Effector memory CD8-positive, alpha-beta T cell (primary cell): ENCODE measurements around the gene BASP1.
"Not testable (repeated sequence)": the region's sequence is repeated elsewhere in the genome, so short reads cannot be mapped to it uniquely, and the experiment has no call there.

Experiments used
- ATAC-seq: fragments of 150-1000 bp; cut with Tn5 transposase; replicated peaks from 2 replicates; pipeline ENCODE4 v1.10.0; 2021; ENCODE audit warnings: mild to moderate bottlenecking, moderate library complexity
- DNase-seq, 3 experiments: peaks; one replicate each; pipeline ENCODE4 v3.0.0; 2021
- H3K27ac Mint-ChIP-seq, 2 donors: one replicate each; pipeline ENCODE4 v1.8.0; 2022; ENCODE audit warnings: mild to moderate bottlenecking in 2 of 2, mixed read lengths in 2 of 2, moderate library complexity in 2 of 2
- H3K27me3 Mint-ChIP-seq, 2 donors: one replicate each; pipeline ENCODE4 v1.8.0; 2022; ENCODE audit warnings: mixed read lengths in 2 of 2
- H3K36me3 Mint-ChIP-seq: one replicate; pipeline ENCODE4 v1.8.0; 2022; ENCODE audit warnings: mild to moderate bottlenecking, moderate library complexity, mixed read lengths; ENCODE audit not compliant: insufficient read depth
- H3K4me1 Mint-ChIP-seq, 2 donors: one replicate each; pipeline ENCODE4 v1.8.0; 2022; ENCODE audit warnings: low read depth in 2 of 2, mixed read lengths in 2 of 2
- H3K4me3 Mint-ChIP-seq, 2 donors: one replicate each; pipeline ENCODE4 v1.8.0; 2022; ENCODE audit warnings: mild to moderate bottlenecking in 2 of 2, mixed read lengths in 2 of 2, moderate library complexity in 2 of 2
- H3K9me3 Mint-ChIP-seq, 2 donors: one replicate each; pipeline ENCODE4 v1.8.0; 2022; ENCODE audit warnings: mixed read lengths in 2 of 2

Gene BASP1

DNA sequence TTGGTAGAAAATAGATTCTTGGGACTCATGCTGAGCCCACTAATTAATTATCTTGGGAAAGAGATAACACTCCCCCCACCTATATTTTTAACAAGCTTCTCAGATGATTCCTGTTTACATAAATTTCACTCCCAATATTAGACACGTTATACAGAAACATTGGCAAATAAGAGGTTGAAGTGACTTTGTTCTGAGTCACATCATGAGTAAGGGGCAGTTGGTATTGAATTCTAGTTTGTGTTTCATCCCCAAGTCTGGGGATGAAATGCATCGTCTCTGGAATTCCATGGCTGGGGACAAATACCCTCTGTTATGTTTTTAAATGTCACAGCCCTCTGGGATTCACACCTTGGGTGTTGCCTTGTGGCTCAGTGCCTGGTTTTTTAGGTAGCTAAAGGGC, 41.0 kb downstream of the BASP1 start:
- Mint-ChIP-seq H3K9me3 (peaks cover 11 to 15% of the 10 kb centered on the region in 2 donors), H3K27me3 (no peaks in the 10 kb centered on the region), H3K4me3 (no peak overlapping the region), H3K27ac (no peak overlapping the region), H3K36me3 (peaks cover 3% of the 10 kb centered on the region), H3K4me1 (no peaks in the 10 kb centered on the region)
- ATAC-seq (no peak), DNase-seq (no peak)

DNA sequence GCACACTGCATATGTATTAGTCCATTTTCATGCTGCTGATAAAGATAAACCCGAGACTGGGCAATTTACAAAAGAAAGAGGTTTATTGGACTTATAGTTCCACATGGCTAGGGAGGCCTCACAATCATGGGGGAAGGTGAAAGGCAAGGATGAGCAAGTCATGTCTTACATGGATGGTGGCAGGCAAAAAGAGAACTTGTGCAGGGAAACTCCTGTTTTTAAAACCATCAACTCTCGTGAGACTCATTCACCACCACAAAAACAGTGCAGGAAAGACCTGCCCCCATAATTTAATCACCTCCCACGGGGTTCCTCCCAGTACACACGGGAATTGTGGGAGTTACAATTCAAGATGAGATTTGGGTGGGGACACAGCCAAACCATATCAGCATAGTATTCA, 41.6 kb downstream of the BASP1 start:
- not testable (repeated sequence) for DNase-seq, H3K27me3 Mint-ChIP-seq, H3K4me1 Mint-ChIP-seq, H3K4me3 Mint-ChIP-seq, H3K27ac Mint-ChIP-seq, ATAC-seq, H3K36me3 Mint-ChIP-seq
- peaks cover 11 to 15% of the 10 kb centered on the region in 2 donors for H3K9me3 Mint-ChIP-seq

DNA sequence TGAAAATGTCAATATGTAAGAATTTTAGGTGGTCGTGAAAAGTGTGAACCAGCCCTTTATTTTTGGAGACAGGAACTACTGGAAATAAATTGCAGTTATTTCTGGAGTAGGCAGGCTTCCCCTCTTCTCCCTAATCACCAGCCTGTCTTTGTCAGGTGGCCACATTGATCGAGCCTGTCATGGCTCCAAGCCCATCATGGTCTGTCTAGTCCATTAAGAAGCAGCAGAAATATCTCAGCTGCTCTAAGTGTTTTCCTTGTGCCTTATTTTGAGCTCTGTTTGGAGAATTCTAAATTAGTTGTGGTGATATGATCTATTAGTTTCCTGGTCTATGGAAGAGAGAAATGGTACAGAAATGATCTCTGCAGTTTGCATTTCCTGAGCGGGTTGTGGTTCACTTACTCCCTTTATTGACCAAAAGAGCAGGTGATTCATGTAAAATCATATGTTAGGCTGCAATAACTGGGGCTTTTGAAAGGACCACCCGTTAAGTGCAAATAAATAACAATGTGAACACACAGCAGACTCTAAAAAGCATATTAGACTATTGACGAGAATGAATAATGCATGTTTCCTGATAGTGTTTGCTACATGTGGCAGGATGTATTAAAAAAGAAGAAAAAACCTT, 42.3 kb downstream of the BASP1 start:
- H3K36me3 Mint-ChIP-seq: peaks cover 3% of the 10 kb centered on the region
- no peak overlapping the region for H3K27ac Mint-ChIP-seq
- no peaks in the 10 kb centered on the region for H3K4me1 Mint-ChIP-seq
- no peaks in the 10 kb centered on the region for H3K27me3 Mint-ChIP-seq
- DNase-seq (no peak), ATAC-seq (no peak)
- H3K4me3 Mint-ChIP-seq: no peak overlapping the region
- peaks cover 11 to 15% of the 10 kb centered on the region in 2 donors for H3K9me3 Mint-ChIP-seq

DNA sequence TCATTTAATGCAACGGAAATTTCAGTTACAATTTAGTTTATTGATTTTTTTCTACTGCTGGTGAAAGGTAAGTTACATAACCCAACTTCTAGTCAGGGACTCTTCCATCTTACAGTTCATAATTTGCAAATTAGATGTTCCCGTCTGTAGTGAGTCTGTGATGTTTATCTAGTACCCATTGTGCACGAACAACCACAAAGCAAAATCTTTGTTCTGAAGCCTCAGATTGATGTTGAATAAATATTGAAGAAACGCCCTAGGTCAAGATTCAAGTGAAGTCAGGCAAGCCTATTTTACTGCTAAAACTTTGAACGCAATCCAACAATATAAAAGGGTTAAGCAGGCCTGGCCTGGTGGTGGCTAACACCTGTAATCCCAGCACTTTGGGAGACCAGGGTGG, 43.1 kb downstream of the BASP1 start:
- Mint-ChIP-seq H3K27me3 (no peaks in the 10 kb centered on the region), H3K9me3 (peaks cover 11 to 15% of the 10 kb centered on the region in 2 donors), H3K27ac (no peak overlapping the region)

DNA sequence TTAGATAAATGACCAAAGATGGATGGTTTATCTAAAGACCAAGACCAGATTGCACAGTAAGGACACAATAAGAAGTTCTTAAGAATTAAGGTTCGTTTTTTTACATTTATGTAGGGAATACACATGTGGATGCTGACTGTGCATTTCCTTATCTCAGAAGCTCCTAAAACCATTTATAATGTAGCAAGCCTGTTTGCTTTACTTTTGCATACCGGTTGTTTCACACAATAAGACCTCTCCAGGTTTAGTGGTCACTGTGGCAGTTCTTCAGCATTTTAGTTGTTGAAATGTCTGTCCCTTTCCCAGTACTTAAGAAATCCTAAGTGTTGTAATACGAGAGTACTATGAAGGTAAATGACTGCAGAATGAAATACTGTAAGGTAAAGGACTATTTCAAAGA, 43.6 kb downstream of the BASP1 start:
- no peak overlapping the region for H3K4me3 Mint-ChIP-seq

More for the DNA sequence above, 43.1 kb downstream of the BASP1 start:
- DNase-seq (no peak), ATAC-seq (no peak)
- Mint-ChIP-seq H3K4me3 (no peak overlapping the region), H3K36me3 (peaks cover 3% of the 10 kb centered on the region), H3K4me1 (no peaks in the 10 kb centered on the region)

DNA sequence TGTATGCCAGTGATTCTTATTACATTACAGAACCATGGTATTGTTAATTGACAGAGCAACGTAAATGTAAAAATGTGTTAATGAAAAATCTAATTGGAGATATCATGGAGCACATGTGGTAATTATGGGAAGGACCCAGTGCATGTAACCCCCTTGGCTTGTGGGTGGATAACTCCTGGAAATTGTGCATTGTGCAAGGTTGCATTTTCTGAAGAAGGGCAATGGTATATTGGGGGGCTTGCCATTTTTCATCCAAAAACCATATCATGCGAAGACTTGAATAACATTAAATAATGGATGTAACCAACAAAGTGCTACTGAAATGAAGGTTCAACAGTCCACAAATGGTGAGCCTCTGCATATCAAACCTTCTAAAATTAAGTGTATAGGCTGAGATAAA, 47.6 kb downstream of the BASP1 start:
- Mint-ChIP-seq H3K27me3 (no peaks in the 10 kb centered on the region), H3K36me3 (peaks cover 3% of the 10 kb centered on the region), H3K27ac (no peak overlapping the region), H3K9me3 (peaks cover 7 to 15% of the 10 kb centered on the region in 2 donors), H3K4me1 (no peaks in the 10 kb centered on the region), H3K4me3 (no peak overlapping the region)
- no peak for ATAC-seq
- DNase-seq: no peak

More for the DNA sequence above, 43.6 kb downstream of the BASP1 start:
- DNase-seq (no peak), ATAC-seq (no peak)
- peaks cover 3% of the 10 kb centered on the region for H3K36me3 Mint-ChIP-seq
- peaks cover 11 to 15% of the 10 kb centered on the region in 2 donors for H3K9me3 Mint-ChIP-seq
- no peaks in the 10 kb centered on the region for H3K4me1 Mint-ChIP-seq
- H3K27me3 Mint-ChIP-seq: no peaks in the 10 kb centered on the region
- no peak overlapping the region for H3K27ac Mint-ChIP-seq

DNA sequence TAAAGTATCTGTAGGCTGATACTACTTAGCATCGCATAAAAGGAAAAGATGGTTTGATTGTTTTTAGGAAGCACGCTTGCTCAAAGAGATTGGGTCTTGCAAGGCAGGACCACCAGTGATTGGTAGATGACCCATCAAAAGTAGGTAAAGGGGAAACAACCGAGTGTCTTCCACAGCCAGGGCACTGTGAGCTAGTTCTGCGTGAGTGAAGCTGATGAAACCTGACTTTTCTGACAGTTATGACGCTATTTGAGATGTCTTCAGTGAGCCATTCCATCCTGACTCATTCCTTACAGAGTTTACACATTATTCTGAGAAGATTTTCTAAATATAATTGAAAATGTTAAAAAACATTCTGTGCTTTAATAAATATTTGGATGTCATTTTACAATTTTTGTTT, 49.7 kb downstream of the BASP1 start:
- Mint-ChIP-seq H3K36me3 (peaks cover 3% of the 10 kb centered on the region), H3K4me3 (no peak overlapping the region), H3K27ac (no peak overlapping the region), H3K9me3 (peaks cover 4 to 9% of the 10 kb centered on the region in 2 donors), H3K27me3 (no peaks in the 10 kb centered on the region), H3K4me1 (no peaks in the 10 kb centered on the region)
- ATAC-seq (no peak), DNase-seq (no peak)

DNA sequence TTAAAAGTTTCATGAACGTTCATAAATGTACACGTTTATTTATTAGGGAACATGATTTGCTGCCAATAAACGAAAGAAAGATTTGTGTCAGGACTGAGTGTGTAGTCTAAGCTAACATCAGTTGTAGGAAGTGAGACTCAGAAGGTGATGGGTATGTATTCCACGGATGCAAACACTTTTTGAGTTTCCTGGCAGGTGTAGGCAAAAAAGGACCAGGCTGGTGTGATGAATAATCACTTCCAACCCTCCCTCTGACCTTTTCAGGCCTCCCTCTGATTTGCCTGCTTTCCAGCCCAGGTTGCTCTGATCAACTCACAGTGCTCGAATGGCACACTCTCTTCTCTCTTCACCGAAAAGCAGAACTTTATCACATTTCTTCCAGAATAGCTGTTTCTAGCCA, 51.8 kb downstream of the BASP1 start:
- Mint-ChIP-seq H3K4me3 (no peak overlapping the region), H3K36me3 (no peaks in the 10 kb centered on the region), H3K27ac (no peak overlapping the region), H3K4me1 (no peaks in the 10 kb centered on the region), H3K9me3 (peaks cover 0 to 2% of the 10 kb centered on the region in 2 donors), H3K27me3 (no peaks in the 10 kb centered on the region)
- ATAC-seq (no peak), DNase-seq (no peak)

DNA sequence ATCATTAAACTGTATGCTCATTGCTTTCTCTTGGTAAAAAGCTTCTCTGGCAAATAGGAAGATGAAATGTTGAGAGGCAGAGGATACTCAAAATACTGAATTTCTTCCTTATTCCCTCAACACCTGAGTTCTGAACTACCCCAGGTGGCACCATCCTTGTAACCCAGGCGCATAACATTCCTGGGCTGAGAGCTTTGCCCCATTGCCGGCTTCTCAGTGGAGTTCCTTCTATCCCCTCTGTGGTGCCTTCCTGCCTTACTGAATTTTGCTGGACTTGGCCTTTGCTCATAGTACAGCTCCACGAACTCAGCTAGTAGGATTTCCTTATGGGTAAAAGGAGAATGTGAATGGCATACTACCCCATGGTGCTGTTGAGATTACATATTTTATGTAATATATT, 54.7 kb downstream of the BASP1 start:
- Mint-ChIP-seq H3K9me3 (peaks cover 0 to 2% of the 10 kb centered on the region in 2 donors), H3K36me3 (no peaks in the 10 kb centered on the region), H3K4me3 (no peak overlapping the region), H3K27me3 (no peaks in the 10 kb centered on the region), H3K4me1 (no peaks in the 10 kb centered on the region), H3K27ac (no peak overlapping the region)
- ATAC-seq: no peak
- DNase-seq: no peak

DNA sequence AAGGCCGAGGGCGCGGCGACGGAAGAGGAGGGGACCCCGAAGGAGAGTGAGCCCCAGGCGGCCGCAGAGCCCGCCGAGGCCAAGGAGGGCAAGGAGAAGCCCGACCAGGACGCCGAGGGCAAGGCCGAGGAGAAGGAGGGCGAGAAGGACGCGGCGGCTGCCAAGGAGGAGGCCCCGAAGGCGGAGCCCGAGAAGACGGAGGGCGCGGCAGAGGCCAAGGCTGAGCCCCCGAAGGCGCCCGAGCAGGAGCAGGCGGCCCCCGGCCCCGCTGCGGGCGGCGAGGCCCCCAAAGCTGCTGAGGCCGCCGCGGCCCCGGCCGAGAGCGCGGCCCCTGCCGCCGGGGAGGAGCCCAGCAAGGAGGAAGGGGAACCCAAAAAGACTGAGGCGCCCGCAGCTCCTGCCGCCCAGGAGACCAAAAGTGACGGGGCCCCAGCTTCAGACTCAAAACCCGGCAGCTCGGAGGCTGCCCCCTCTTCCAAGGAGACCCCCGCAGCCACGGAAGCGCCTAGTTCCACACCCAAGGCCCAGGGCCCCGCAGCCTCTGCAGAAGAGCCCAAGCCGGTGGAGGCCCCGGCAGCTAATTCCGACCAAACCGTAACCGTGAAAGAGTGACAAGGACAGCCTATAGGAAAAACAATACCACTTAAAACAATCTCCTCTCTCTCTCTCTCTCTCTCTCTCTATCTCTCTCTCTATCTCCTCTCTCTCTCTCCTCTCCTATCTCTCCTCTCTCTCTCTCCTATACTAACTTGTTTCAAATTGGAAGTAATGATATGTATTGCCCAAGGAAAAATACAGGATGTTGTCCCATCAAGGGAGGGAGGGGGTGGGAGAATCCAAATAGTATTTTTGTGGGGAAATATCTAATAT, 58.1 kb downstream of the BASP1 start:
- no peak overlapping the region for H3K4me3 Mint-ChIP-seq
- no peaks in the 10 kb centered on the region for H3K27me3 Mint-ChIP-seq
- ATAC-seq (no peak), DNase-seq (no peak)
- H3K9me3 Mint-ChIP-seq: no peaks in the 10 kb centered on the region
- H3K4me1 Mint-ChIP-seq: no peaks in the 10 kb centered on the region
- H3K36me3 Mint-ChIP-seq: no peaks in the 10 kb centered on the region
- H3K27ac Mint-ChIP-seq: no peak overlapping the region

DNA sequence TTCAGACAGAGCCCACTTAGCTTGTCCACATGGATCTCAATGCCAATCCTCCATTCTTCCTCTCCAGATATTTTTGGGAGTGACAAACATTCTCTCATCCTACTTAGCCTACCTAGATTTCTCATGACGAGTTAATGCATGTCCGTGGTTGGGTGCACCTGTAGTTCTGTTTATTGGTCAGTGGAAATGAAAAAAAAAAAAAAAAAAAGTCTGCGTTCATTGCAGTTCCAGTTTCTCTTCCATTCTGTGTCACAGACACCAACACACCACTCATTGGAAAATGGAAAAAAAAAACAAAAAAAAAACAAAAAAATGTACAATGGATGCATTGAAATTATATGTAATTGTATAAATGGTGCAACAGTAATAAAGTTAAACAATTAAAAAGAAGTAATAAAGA, 59.0 kb downstream of the BASP1 start:
- H3K4me1 Mint-ChIP-seq: no peaks in the 10 kb centered on the region
- ATAC-seq (no peak), DNase-seq (no peak)
- no peaks in the 10 kb centered on the region for H3K27me3 Mint-ChIP-seq
- no peaks in the 10 kb centered on the region for H3K9me3 Mint-ChIP-seq
- no peaks in the 10 kb centered on the region for H3K36me3 Mint-ChIP-seq
- no peak overlapping the region for H3K27ac Mint-ChIP-seq
- H3K4me3 Mint-ChIP-seq: no peak overlapping the region

DNA sequence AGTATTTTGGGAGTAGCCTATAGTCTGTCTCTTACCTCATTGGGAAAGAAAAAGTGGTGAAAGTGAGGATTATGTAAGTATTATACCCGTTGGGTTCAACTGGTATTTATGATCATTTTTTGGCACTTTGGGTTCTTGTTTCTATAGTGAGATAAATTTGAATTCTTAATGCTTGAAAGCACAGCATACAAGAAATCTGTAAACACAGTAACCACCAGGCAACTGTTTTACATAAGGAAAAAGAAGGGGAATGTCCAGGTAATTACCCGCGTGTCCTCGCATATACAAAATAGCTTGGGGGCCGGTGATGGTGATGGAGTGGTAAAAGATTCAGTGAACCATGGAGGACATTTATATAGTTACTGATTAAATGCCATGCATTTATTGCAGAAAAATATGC, 60.5 kb downstream of the BASP1 start:
- no peaks in the 10 kb centered on the region for H3K9me3 Mint-ChIP-seq
- DNase-seq (no peak), ATAC-seq (no peak)
- no peaks in the 10 kb centered on the region for H3K4me1 Mint-ChIP-seq
- H3K27me3 Mint-ChIP-seq: no peaks in the 10 kb centered on the region
- H3K4me3 Mint-ChIP-seq: no peak overlapping the region
- H3K27ac Mint-ChIP-seq: no peak overlapping the region
- H3K36me3 Mint-ChIP-seq: no peaks in the 10 kb centered on the region

DNA sequence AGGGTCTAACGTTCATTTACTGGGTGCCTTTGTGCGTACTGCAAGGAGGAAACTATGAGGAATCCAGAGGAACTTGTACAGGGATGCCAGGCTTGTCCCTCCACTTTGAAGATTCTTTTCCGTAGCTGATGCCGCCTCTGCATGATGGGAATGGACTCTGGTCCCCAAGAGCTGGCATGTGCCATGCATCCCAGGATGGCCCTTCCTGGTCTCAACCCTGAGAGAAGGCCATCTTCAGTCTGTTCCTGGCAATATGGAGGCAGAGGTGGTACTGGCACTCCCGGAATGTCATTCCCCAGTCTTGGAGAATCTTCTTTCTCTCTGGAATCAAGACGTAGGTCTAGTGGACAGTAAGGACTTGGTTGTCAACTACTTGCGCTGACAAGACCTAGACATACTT, 61.5 kb downstream of the BASP1 start:
- H3K27me3 Mint-ChIP-seq: no peaks in the 10 kb centered on the region
- ATAC-seq (no peak), DNase-seq (no peak)
- H3K4me1 Mint-ChIP-seq: no peaks in the 10 kb centered on the region
- peaks cover 0 to under 1% of the 10 kb centered on the region in 2 donors for H3K9me3 Mint-ChIP-seq
- no peaks in the 10 kb centered on the region for H3K36me3 Mint-ChIP-seq
- no peak overlapping the region for H3K4me3 Mint-ChIP-seq
- no peak overlapping the region for H3K27ac Mint-ChIP-seq

DNA sequence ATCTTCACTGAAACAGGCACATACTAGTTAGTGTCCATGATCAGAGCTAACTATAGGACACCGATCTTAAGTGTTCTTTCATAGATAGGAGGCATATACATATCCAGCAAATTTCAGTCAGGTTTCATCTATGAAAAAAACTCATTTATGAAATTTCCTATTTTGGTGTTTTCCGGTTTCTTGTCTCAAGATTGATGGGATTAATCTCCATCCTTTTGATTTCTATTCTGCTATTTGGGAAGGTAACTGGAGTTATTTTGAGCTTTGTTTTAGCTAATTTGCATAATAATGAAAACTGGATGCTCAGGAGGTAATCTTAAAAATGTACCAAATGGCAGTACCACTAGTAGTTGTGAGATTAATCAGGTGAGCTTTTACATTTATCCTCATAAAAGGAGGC, 62.1 kb downstream of the BASP1 start:
- Mint-ChIP-seq H3K4me1 (no peaks in the 10 kb centered on the region), H3K27me3 (no peaks in the 10 kb centered on the region), H3K4me3 (no peak overlapping the region), H3K36me3 (no peaks in the 10 kb centered on the region), H3K27ac (no peak overlapping the region), H3K9me3 (peaks cover 0 to 4% of the 10 kb centered on the region in 2 donors)
- DNase-seq: no peak
- ATAC-seq: no peak
